ENCODE data around the gene HYLS1.
A peak's percentile ranks its signal among the peaks of the same experiment; 100 is the strongest.

Gene HYLS1

DNA sequence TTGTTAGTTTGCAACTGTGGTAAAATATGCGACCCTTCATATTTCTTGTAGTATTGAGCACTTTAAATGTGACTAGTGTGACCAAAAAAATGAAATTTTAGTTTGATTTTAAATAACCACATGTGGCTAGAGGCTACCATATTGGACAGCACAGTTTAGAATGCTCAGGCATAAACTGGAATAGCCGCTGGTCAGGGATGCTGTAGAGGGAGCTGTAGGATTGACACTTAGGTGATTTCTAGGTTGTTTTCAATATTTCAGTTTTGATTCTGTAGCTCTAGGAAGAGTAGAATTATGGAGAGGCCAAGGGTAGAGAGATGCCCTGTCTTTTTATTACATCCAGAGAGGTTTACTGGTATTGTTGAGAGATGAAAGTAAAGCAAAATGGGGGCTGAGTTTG lies 47.6 kb downstream of the HYLS1 start:
- ATAC-seq: no peak

DNA sequence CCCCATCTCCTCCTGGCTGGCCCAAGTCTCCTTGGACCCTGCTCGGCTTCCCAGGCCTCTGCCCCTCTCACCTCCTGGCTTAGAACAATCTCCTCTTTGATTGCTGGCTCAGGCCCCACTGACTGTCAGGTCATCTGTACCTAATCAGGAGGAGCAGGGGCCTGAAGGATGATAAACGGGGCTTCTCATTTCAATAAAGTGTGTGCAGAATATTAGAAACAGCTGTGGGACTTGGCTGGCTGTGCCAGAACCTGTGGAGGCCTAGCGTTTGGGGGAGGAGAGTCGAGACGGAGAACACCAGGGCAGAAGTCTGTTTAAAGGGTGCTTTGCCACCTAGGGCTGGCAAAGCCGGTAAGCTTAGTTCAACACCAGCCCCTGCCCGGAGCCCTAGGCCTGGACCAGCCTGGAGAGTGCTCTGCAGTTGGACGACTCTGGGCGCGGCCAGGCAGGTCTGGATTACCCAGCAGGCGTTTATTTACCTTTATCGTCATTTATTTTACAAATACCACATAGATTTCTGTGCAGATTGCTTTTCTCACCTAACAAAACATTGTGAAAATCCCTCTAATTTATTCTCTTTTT lies 48.2 kb downstream of the HYLS1 start:
- ATAC-seq: no peak

DNA sequence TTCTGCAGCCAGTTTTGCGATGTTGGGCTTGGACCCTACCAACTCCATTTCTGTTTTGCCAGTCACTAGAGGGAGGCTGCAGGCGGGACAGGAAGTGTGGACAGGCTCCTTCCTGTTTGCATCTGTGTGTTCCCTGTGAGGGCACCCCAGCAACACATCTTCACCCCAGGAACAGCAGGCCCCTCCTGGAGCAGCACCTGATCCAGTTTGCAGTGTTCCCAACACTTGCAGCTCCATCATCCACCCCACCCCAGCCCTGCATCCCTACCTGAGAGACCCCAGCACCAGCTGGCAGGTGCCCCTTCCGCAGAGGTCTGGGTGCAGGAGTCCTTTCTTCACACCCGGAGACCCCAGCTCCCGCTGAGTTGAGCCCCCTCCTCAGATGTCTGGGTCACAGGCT lies 51.0 kb downstream of the HYLS1 start:
- no peak for ATAC-seq

DNA sequence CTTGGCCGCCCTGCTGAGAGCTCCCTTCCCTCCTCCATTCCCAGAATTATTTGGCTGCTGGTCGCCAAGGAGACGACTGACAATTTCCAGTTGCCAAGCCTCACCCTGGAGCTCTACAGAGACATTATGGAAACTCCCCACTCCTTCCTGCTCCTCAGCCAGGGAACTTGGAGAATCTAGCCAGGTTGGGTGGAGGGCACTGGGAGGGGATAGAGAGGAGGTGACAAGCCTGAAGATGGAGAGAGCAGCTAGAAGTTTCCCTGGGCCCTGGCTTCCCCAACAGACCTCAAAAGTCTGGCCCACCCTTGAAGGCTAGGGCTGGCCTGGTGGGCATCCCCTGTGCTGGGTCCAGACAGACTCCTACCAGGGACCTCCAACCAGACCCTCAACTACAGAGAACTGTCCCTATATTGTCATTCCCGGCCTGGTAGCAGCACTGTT lies 51.6 kb downstream of the HYLS1 start:
- no peak for ATAC-seq

DNA sequence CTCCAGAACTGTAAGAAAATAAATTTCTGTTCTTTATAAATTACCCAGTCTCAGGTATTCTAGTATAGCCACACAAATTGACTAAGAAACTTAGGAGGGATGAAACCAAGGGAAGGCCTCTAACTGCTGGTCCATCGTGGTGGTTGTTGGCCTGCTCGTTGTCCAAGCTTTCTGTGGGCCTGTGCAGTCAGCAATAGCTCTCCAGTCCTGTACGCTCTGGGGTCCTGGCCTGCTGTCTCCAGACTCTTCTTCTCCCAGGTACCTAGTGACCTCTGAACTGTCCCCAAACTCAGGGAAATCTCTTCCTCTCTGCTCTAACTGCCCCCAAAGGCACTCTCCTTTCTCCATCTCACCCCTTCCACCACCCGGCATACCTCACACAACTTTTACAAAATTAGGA lies 52.7 kb downstream of the HYLS1 start:
- ATAC-seq: no peak

DNA sequence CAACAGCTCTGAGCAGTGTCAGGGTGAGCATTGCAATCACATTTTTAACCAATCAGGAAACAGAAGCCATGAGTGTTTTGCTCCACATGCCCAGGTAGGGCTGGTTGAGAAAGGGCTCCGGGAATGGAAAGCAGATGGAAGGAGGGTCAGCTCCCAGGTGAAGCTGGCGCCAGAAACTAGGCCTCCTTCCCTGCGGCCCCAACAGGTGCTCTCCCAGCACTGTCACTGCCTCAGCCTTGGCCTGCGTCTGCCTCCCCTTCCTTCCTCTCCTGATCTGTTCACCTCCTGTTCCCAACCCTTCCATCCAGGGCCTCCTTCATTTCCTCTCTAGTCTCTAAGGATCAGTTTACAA lies 53.8 kb downstream of the HYLS1 start:
- no peak for ATAC-seq

DNA sequence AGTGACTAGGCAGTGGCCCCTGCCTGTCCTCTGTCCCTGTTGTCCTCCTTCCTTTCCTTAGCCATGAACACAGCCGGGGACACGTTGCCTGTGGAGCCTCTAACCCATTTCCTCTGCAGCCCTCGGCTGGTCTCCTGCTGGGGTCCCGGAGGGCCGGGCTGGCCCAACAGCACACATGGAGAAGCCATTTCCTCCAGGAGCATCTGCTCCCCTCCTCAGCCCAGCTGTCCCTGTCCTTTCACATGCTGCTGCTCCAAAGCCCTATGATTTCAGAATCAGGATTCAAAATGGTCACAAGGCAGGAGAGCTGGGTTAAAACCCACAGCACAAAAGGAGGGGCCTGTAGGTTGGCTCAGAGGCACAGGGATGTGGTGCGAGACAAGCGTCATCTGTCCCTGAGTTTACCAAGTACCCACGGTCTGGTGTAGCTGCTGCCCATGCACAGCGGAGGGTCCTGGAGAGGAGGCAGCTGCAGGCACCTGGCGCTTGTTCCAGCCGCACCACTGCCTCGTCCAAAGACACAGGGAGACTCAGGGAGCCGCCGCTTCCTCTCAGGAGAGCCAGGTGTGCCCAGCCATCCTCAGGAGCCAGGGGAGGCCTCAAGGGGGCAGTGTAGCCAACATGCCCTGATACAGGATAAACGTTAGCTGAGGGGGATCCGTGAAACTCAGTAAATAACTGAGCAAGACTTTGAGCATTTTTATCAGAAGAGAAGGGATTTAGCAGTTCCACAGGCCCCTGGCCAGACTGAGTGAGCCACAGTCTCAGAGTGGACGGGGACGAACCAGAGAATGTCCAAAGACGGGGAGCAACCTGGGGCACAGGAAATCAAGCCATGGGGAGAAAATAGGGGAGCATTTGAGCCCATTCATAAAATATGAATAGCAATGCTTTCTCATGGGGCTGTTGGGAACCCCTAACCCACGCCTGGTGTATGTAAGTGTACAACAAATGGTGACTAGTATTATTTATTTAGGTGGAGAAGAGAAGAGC lies 54.4 kb downstream of the HYLS1 start:
- ATAC-seq: peak; percentile 49 to 60

DNA sequence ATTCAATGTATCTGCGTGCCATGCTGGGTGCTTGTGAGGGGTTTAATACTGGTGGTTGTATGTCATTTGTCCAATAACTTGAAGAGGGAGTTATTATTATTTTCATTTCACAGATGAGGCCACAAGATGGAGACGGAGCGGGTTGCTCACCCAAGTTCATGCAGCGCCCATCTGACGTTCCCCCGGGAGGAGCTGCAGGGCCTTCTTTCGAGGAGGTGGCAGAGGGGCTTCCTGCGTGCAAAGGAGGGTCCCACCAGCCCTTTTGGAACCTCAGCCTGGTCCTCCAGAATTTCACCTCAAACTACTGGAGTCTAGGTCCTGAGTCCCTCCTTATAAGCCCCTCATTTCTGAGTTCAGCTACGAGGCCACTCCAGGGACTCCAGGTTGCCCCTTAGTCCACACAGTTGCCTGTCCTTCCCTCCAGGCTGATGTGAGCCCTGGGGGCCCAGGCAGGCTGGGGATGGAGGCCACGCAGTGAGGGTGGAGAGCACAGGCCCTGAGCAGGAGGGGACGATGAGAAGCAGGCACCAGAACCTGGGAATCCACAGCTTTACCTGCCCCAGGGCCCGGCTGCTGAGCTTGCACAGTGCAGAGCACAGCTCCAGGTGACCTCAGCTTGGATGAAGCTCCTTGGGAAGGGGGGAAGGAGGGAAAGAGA lies 55.4 kb downstream of the HYLS1 start:
- no peak for ATAC-seq

DNA sequence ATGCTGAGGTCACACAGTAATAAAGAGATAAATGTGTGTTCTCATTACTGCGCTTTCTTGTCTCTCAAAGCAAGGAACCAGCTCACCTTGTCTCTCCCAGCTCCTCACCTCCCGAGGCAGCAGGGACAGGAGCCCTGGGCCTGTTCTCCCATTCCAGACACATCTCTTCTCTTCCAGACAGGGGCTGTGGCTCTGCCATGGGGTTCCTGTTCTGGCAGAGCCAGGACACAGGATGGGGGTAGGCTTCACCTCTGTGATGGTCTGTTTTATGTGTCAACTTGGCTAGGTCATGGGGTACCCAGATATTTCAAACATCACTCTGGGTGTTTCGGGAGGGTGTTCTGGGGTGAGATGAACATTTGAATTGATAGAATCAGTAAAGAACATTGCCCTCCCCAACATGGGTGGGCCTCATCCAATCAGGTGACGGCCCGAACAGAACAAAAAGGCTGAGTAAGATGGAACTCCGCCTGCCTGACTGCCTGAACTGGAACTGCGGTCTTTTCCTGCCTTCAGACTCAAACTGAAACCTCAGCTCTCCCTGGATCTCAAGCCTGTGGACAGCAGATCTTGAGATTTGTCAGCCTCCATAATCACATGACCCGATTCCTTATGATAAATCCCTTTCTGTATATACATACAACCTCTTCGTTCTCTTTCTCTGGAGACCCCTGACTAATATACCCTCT lies 56.3 kb downstream of the HYLS1 start:
- ATAC-seq: no peak

DNA sequence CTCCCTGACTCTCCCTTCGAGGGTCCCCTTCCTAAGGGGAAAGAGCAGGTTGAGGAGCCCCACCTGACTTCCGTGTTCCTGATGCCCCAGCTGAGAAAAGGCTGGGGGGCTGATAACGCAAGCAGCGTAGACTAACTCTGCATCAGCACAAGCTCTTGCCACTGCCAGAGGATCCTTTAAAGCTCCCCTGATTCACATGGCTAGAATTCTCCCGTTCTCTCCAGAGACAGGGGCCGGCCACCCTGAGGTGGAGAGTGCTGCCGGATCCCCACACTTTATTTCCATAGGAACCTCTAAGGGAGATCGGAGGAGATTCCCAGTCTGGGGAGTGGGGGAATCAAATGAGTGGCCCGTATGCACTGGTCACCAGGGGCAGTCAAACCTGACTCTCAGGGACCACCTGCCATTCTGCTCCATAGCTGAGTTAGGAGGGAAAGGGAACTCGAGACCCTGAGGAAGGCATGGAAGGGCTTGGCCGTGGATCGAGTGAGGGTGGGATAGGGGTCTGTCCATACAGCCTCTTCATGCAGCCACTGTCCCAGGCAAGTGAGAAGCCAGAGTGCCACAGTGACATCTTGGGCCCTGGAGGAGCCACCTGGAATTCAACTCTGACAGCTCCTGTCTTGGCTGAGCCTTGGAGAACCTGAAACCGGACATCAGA lies 57.0 kb downstream of the HYLS1 start:
- no peak for ATAC-seq

DNA sequence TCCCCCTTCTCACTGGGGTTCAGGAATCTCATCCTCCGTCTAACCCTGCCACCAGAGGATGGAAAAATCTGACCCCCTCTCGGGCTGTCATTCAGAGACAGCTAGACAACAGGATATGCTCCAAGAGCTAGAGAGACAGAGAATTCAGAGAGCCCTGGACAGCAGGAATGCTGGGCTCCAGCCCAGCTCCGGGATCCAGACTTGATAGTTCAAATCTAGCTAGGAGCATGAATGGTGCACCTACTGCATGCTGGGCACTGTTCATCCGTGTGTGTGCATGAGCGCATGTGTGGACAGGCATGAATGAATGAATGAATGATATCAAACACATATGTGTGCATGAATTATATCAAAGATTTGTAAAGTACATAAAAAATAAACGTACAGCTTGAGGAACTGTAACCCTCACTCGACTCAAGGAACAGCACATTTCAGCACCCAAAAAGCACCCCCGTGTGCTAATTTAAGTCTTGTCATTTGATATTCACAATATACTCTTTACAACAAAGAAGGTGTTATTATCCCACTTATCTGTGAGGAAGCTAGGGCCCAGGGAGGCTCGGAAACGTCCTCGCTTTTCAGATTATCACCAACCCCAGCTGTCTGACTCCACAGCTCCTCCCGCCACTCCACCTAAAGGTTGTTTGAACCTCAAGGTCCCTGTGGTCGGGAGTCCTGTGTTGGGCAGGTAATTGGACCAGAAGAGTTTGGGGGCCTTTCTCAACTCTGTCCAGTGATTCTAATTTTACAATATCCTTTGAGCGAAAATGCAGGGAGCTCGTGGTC lies 57.7 kb downstream of the HYLS1 start:
- no peak for ATAC-seq

DNA sequence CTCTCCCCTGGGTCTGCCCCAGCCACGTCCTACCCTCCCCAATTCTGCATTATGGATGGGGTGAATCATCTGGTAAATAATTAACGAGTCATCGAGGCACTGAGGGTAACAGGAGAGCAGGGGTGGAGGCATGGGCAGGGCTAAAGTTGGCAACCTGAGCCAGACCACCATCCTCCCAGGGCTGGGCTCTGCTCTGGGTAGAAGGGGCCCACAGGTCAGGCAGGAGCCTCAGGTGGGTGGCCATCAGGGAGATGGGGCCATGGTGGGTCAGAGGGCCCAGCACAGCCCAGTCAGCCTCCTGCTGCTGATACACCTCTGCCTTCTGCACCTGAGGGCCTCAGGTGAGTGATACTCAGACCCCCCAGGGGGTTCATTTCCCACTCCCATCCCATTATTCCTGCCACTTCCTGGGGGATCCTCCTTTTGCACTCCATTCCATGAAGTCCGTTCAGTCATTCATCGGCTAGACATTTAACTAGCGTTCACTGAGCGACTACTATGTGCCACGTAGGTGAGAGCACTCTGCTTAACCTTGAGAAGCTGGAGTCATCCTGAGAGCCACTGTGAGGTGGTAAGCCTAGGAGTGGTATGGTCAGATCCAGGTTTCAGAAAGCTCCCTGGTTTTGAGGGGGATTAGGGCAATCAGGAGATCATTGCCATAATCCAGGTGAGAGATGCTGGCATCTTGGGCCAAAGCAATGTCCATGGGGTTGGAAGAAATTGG lies 58.5 kb downstream of the HYLS1 start, which contains the start of gene VSIG10L2:
VSIG10L2 (plus strand) TSS at position 248 of the 724 bp plus-strand sequence; CDS start at position 260, 12 bp downstream.
- ATAC-seq: no peak

DNA sequence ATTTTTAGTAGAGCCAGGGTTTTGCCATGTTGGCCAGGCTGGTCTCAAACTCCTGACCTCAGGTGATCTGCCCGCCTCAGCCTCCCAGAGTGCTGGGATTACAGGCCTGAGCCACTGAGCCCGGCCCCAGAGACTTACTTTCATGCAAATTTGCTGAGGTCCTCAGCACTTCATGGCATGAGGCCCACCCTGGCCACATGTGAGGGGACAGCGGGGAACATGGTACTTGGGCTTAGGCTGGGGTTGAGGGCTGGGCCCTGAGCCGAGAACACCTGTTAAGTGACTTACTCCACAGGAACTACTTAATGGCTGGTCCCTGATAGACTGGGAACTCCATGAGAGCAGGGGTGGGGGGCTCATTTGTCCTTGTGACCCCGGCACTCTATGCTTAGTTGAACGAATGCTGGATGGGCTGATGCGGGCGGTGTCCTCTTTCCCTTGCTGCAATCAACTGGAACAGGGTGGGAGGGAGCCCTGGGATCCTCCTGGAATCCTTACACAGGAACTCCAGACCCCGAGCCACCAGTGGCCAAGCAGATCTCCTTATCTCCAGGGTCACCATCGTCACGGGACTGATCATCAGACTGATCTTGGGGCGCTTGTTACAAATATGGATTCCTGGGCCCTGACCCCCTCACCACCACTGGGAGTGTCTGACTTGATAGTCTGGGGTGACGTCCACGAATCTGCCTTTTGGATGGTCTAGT lies 59.4 kb downstream of the HYLS1 start:
- no peak for ATAC-seq

DNA sequence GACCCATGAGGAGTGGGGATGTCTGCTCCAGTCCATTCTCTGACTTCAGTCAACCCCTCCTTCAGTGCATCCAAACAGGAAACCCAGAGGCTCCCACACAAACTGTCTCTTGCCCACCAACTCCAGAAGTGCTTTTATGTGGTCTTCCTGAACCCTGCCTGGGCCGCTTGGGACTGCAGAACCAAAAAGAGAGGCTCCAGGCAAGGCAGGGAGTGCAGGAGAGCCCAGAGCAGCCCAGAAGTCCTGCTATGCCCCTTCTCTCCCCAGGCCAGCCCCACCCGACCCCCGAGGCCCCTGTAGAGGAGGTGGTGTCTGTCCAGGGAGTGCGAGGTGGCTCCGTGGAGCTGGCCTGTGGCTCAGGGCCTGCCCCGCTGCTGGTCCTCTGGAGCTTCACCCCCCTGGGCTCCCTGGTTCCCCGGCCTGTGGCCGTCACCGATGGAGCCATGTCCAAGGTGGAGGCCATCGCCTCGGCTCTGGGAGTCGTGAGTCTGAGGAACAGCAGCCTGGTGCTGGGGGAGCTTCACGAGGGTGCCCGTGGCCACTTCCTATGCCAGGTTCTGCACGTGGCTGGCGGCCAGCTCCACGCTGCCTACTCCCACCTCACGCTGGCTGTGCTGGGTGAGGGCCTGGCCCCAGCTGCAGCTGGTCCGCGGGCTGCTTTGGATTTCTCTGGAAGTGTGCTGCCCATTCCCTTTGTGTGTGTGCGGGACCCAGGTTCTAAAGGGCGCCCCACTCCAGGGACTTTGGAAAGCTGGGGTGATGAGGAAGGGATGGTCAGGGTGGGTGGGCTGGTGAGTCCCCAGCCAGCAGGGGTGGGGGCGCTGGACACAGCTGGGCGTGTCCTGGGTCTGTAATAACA lies 60.2 kb downstream of the HYLS1 start:
- ATAC-seq: no peak

DNA sequence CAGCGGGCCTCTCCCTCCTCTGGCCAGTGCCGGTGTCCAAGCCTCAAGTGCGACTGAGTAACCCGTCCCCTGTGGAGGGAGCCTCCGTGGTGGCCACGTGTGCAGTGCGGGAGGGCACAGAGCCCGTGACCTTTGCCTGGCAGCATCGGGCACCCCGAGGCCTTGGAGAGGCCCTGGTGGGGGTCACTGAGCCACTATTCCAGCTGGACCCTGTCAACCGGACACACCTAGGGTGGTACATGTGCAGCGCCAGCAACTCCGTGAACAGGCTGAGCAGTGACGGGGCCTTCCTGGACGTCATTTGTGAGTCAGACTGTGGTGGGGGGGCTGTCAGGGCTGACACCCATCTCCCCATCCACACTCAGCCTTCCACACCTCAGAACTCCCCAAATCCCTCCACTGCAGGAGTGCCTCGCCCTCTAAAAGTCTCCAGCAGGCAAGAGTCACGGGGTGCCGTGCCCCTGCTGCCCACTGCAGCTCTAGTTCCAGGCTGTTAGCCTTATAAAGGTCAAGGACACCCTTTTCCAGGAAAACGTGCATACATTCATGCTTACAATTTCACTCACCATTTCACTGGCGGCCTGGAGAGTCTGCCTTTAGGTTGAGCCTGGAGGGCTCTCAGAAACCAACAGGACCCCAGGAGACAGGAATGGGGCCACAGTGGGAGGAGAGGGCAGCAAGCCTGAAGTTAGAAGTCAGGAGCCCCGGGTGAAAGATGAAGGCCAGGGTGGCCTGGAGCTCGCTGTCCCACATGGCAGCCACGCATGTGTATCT lies 61.0 kb downstream of the HYLS1 start:
- no peak for ATAC-seq

DNA sequence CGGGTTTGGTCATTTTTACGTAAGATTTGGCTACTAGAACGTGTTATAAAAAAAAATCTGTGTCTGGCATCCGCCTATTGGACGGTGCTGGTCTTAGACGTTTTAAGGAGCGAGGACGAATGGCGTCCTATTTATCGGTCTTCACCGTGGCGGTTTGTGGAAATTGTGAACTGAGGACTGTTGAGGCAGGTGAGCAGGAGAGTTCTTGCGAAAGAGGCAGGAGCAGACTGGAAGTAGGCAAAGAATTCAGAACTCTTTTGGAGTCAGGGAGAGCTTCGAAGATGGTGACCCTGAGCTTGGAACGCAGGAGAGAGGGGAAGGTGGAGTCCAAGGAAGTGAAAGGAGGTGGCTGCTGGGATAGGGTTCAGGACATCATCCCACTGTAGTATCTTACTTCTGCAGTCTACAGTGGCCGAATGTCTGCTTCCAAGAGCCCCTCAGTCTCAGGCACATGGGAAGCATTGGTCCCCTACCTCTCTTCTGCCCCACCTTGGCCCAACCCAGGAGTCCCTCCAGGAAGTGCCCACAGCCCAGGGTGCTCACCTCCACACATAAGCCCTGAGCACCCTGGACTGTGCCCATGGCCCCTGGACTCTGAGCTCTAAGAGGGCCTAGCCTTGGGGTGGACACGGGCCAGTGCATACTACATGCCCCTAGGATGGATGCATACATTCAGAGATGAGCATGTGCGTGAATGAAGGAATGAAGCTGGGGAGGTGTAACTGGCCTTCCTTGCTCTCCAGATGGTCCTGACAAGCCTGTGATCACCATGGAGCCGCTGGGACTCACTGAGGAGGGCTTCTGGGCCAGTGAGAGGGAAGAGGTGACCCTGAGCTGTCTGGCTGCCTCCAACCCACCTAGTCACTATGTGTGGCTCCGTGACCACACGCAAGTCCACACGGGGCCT lies 62.1 kb downstream of the HYLS1 start:
- ATAC-seq: no peak

DNA sequence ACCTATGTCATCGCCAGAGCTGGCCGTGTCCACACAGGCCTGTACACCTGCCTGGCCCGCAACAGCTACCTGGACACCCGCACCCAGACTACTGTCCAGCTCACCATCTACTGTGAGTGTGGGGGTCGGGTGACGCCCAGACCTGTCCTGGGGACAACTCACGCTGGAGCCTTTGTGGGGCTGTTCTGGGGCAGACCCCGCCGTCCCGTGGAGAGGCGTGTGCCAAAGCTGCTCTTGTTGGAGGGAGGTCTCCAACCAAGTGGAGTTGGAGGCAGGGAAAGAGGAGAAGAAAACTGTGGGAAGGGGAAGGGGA lies 62.7 kb downstream of the HYLS1 start:
- ATAC-seq: no peak
